ENCODE measurements around the gene ATP6V0A4. TPM values are rescaled to one million over a fixed set of nuclear protein-coding genes. Genes with fewer than 3 reads are reported as not detected.
A peak's percentile ranks its signal among the peaks of the same experiment; 100 is the strongest.

ATP6V0A4 gene
- total and polyA plus RNA-seq, 2 of the 13 experiments (the other 11 are each of a cell fraction or from before 2014, with no cell fraction given) = 0.24 to 0.25 TPM

DNA sequence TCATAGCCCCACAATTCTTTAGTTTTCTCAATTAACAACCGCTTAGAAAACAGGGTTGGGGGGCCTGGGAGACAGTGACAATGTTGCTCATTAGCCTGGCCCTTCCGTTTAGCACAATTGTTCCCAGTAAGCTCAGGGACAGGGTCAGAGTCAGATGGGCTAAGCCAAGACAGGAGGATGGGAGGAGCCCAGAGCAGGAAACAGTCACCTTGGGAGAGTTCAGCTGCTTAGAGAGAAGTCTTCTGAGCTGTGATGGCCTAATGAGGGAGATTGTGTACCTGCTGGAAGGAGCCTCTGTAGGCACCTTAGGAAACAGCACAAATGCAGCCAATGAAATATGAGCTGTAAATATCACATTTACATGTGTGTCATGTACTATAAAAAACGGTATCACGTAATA is 132.7 kb downstream of the ATP6V0A4 start:
- TF ChIP-seq, protein P1, sequence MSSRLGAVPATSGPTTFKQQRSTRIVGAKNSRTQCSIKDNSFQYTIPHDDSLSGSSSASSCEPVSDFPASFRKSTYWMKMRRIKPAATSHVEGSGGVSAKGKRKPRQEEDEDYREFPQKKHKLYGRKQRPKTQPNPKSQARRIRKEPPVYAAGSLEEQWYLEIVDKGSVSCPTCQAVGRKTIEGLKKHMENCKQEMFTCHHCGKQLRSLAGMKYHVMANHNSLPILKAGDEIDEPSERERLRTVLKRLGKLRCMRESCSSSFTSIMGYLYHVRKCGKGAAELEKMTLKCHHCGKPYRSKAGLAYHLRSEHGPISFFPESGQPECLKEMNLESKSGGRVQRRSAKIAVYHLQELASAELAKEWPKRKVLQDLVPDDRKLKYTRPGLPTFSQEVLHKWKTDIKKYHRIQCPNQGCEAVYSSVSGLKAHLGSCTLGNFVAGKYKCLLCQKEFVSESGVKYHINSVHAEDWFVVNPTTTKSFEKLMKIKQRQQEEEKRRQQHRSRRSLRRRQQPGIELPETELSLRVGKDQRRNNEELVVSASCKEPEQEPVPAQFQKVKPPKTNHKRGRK (CRISPR knock-in tag; IDR thresholded peaks at IDR 0.05) = no peak
- TF ChIP-seq JUN (CRISPR knock-in tag; IDR thresholded peaks at IDR 0.05) (no peak), DPF2 (CRISPR knock-in tag; IDR thresholded peaks at IDR 0.05; ENCODE audit: borderline replicate concordance, low read depth) (no peak), NFKBIZ (CRISPR knock-in tag; IDR thresholded peaks at IDR 0.05) (no peak), POLR2A (IDR thresholded peaks at IDR 0.05; ENCODE audit: insufficient read depth in 1 of 2, low read depth in 2 of 2, low read length in 2 of 2) (no peak), MED8 (CRISPR knock-in tag; IDR thresholded peaks at IDR 0.05; ENCODE audit: insufficient replicate concordance) (no peak), ZSCAN22 (CRISPR knock-in tag; IDR thresholded peaks at IDR 0.05) (no peak), ZSCAN12 (CRISPR knock-in tag; IDR thresholded peaks at IDR 0.05) (no peak), KAT2B (IDR thresholded peaks at IDR 0.05; ENCODE audit: borderline replicate concordance, low read depth, low read length) (no peak), ZNF839 (CRISPR knock-in tag; IDR thresholded peaks at IDR 0.05; ENCODE audit: borderline replicate concordance) (no peak), ZFX (CRISPR knock-in tag; IDR thresholded peaks at IDR 0.05; ENCODE audit: low read depth) (no peak), LCORL (IDR thresholded peaks at IDR 0.05) (no peak), LCORL (CRISPR knock-in tag; IDR thresholded peaks at IDR 0.05) (no peak), SMARCE1 (IDR thresholded peaks at IDR 0.05; ENCODE audit: borderline replicate concordance) (no peak)
- TF ChIP-seq, protein P2, sequence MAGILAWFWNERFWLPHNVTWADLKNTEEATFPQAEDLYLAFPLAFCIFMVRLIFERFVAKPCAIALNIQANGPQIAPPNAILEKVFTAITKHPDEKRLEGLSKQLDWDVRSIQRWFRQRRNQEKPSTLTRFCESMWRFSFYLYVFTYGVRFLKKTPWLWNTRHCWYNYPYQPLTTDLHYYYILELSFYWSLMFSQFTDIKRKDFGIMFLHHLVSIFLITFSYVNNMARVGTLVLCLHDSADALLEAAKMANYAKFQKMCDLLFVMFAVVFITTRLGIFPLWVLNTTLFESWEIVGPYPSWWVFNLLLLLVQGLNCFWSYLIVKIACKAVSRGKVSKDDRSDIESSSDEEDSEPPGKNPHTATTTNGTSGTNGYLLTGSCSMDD (CRISPR knock-in tag; IDR thresholded peaks at IDR 0.05) = no peak
- TF ChIP-seq, protein P3, sequence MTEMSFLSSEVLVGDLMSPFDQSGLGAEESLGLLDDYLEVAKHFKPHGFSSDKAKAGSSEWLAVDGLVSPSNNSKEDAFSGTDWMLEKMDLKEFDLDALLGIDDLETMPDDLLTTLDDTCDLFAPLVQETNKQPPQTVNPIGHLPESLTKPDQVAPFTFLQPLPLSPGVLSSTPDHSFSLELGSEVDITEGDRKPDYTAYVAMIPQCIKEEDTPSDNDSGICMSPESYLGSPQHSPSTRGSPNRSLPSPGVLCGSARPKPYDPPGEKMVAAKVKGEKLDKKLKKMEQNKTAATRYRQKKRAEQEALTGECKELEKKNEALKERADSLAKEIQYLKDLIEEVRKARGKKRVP (CRISPR knock-in tag; IDR thresholded peaks at IDR 0.05) = no peak
- peaks cover 68% of the 10 kb centered on the region for H3K4me1 ChIP-seq (ENCODE audit: insufficient read depth, low read length)
- peaks cover 0 to 12% of the 10 kb centered on the region in 2 experiments; a peak in 2 of 5 replicates for H3K27me3 ChIP-seq (ENCODE audit: control insufficient read depth in 1 of 2, insufficient read depth in 2 of 2, low read length in 2 of 2)
- no peaks in the 10 kb centered on the region for H3K79me2 ChIP-seq (ENCODE audit: insufficient read depth, low read length)
- no peaks in the 10 kb centered on the region for H4K20me1 ChIP-seq (ENCODE audit: insufficient read depth, low read length)
- no peaks in the 10 kb centered on the region for H3K36me3 ChIP-seq (replicated peaks in 1 of 2; ENCODE audit: control insufficient read depth in 1 of 2, insufficient read depth in 2 of 2, low read length in 2 of 2)
- in situ Hi-C loops (cut with HindIII; ENCODE audit: extremely low pct_ligation_motif_present, low pct_unique_long_range_greater_than_20kb) (no loop called here), intact Hi-C loops (cut with micrococcal nuclease; ENCODE audit: unreplicated experiment) (no loop called here)
- POLR2A ChIA-PET = interaction anchor here (1.1 kb wide), 1 partner anchor 10 kb away, joined by 4 read pairs; no protein-coding TSS in a partner anchor
- H3K9me3 ChIP-seq (ENCODE audit: low read length) = no peaks in the 10 kb centered on the region
- WGBS (ENCODE audit: low lambda C conversion rate) = 77% methylated on average over 4 of the region's 4 CpGs
- no peak for FAIRE-seq
- H3K27ac ChIP-seq (ENCODE audit: extremely low read length, insufficient read depth, low read length) = peak overlapping the region; percentile 48
- ATAC-seq = no peak
- H2AFZ ChIP-seq (ENCODE audit: low read length) = no peak overlapping the region
- CTCF ChIA-PET (ENCODE audit: low intra/inter-chr PET ratio, low total read pairs) = no interaction called here
- BruUV-seq (replicated peaks) = no TSS peak
- DNase-seq (ENCODE audit: low spot score) = no peak
- H3K9ac ChIP-seq (ENCODE audit: insufficient read depth, low read depth, low read length) = no peak overlapping the region
- H3K4me3 ChIP-seq (replicated peaks in 1 of 3; ENCODE audit: insufficient read depth in 1 of 3, low read depth in 2 of 3, low read length in 3 of 3) = peak overlapping the region in 1 of 3 experiments; percentile 17; a peak in 1 of 6 replicates
- peak overlapping the region; percentile 65 for H3K4me2 ChIP-seq (ENCODE audit: low read depth, low read length)

Measured in HepG2 (cell line).